Measurements from ENCODE around the gene SLC2A4RG.

DNA sequence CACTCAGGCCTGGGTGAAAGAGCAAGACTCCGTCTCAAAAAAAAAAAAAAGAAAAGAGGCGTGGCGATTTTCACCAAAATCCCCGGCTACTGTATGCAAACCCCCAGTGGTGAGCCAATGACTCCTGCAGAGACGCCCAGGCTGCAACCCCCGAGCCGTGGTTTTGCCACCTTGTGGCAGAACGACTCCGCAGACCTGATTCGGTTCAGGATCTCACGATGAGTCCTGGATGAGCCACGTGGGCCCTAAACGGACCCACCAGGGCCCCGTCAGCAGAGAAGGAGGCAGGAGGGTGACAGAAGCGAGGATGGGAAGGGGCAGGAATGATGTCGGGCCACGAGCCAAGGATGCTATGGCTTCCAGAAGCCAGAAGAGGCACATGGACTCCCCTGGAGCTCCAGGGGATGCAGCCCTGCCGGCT, 42.5 kb downstream of the SLC2A4RG start:
- TF ChIP-seq, protein P1, sequence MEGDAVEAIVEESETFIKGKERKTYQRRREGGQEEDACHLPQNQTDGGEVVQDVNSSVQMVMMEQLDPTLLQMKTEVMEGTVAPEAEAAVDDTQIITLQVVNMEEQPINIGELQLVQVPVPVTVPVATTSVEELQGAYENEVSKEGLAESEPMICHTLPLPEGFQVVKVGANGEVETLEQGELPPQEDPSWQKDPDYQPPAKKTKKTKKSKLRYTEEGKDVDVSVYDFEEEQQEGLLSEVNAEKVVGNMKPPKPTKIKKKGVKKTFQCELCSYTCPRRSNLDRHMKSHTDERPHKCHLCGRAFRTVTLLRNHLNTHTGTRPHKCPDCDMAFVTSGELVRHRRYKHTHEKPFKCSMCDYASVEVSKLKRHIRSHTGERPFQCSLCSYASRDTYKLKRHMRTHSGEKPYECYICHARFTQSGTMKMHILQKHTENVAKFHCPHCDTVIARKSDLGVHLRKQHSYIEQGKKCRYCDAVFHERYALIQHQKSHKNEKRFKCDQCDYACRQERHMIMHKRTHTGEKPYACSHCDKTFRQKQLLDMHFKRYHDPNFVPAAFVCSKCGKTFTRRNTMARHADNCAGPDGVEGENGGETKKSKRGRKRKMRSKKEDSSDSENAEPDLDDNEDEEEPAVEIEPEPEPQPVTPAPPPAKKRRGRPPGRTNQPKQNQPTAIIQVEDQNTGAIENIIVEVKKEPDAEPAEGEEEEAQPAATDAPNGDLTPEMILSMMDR (IDR thresholded peaks at IDR 0.05): no peak
- no peak for TF ChIP-seq POLR2A (IDR thresholded peaks at IDR 0.05)
